HepG2 (cell line): ENCODE results near the gene PHACTR1. TPM values are rescaled to one million over a fixed set of nuclear protein-coding genes. Genes with fewer than 3 reads are reported as not detected.
A peak's percentile ranks its signal among the peaks of the same experiment; 100 is the strongest.

ENCODE experiments used
- NR3C1 ChIP-seq: sonication (generic); formaldehyde crosslinking; IDR thresholded peaks from 2 replicates; pipeline ENCODE4 v1.4.0; 2020; ENCODE audit warnings: missing genetic modification reagents
- NRL ChIP-seq: sonication (generic); formaldehyde crosslinking; IDR thresholded peaks from 2 replicates; pipeline ENCODE4 v1.5.0; 2020; ENCODE audit warnings: missing genetic modification reagents, mild to moderate bottlenecking, moderate library complexity, borderline replicate concordance
- PLRG1 ChIP-seq: fragments of 450-650 bp; conservative IDR thresholded peaks from 2 replicates; pipeline ENCODE4 v1.6.1; 2016
- SOX6 ChIP-seq, 2 experiments: fragments of 450-650 bp in 1 of 2; sonication (generic) in 1 of 2; formaldehyde crosslinking in 1 of 2; IDR thresholded peaks; 2 replicates each; pipeline versions ENCODE4 v1.4.0 to v1.6.1; 2017 to 2020; ENCODE audit warnings: antibody characterized with exemption in 1 of 2, mild to moderate bottlenecking in 1 of 2, missing genetic modification reagents in 1 of 2
- TBL1XR1 ChIP-seq: fragments of 150-350 bp; IDR thresholded peaks from 2 replicates; pipeline ENCODE4 v1.6.1; 2014; ENCODE audit warnings: borderline replicate concordance, low read length; ENCODE audit not compliant: partially characterized antibody
- TCF7 ChIP-seq: sonication (generic); IDR thresholded peaks from 2 replicates; pipeline ENCODE4 v1.6.1; 2016; ENCODE audit warnings: antibody characterized with exemption, low read depth
- TSC22D2 ChIP-seq: sonication (generic); formaldehyde crosslinking; IDR thresholded peaks from 2 replicates; pipeline ENCODE4 v1.5.1; 2020; ENCODE audit warnings: missing genetic modification reagents, mild to moderate bottlenecking, borderline replicate concordance
- ZNF264 ChIP-seq: sonication (generic); formaldehyde crosslinking; IDR thresholded peaks from 2 replicates; pipeline ENCODE4 v1.4.0; 2020; ENCODE audit warnings: missing genetic modification reagents
- ZNF367 ChIP-seq: sonication (generic); formaldehyde crosslinking; IDR thresholded peaks from 2 replicates; pipeline ENCODE4 v1.4.0; 2020; ENCODE audit warnings: missing genetic modification reagents, borderline replicate concordance
- ZNF563 ChIP-seq: sonication (generic); formaldehyde crosslinking; IDR thresholded peaks from 2 replicates; pipeline ENCODE4 v1.8.0; 2022; ENCODE audit warnings: mild to moderate bottlenecking, moderate library complexity, missing genetic modification reagents
- polyA plus RNA-seq, 8 experiments: library from polyadenylated mRNA; depleted of rRNA in 3 of 8; stranded (reverse) in 7 of 8; unstranded in 1 of 8; fragments of >200 nt; fragmentation: Illumina TruSeq in 4 of 8; extraction: Trizol in 4 of 8; gene quantifications; 2 replicates each; pipeline versions ENCODE4 v1.2.1 to v1.2.3, GENCODE V29; 2011 to 2016; ENCODE audit warnings: low read depth in 4 of 8, missing spikeins in 1 of 8, mixed read lengths in 1 of 8; ENCODE audit not compliant: insufficient read depth in 1 of 8
- total RNA-seq, 5 experiments: library from RNA; depleted of rRNA; stranded (reverse); fragments of >200 nt; fragmentation: Illumina TruSeq; extraction: Trizol; gene quantifications; 2 replicates each; pipeline ENCODE4 v1.2.3, GENCODE V29; 2016; ENCODE audit warnings: low read depth in 1 of 5
- TF ChIP-seq, protein P1 (sequence below): sonication (generic); formaldehyde crosslinking; IDR thresholded peaks from 2 replicates; pipeline ENCODE4 v1.8.0; 2022; ENCODE audit warnings: low read depth, missing genetic modification reagents
- TF ChIP-seq, protein P2 (sequence below): sonication (generic); formaldehyde crosslinking; conservative IDR thresholded peaks from 2 replicates; pipeline ENCODE4 v1.8.0; 2022; ENCODE audit warnings: mild to moderate bottlenecking, moderate library complexity, missing genetic modification reagents
- TF ChIP-seq, protein P3 (sequence below): sonication (generic); formaldehyde crosslinking; IDR thresholded peaks from 2 replicates; pipeline ENCODE4 v1.4.0; 2020; ENCODE audit warnings: low read depth, mild to moderate bottlenecking, missing genetic modification reagents
- TF ChIP-seq, protein P4 (sequence below): IDR thresholded peaks from 2 replicates; pipeline ENCODE4 v1.6.1; 2016
- TF ChIP-seq, protein P5 (sequence below): sonication (generic); formaldehyde crosslinking; conservative IDR thresholded peaks from 2 replicates; pipeline ENCODE4 v1.8.0; 2022; ENCODE audit warnings: missing genetic modification reagents
- TF ChIP-seq, protein P6 (sequence below): IDR thresholded peaks from 2 replicates; pipeline ENCODE4 v1.6.1; 2018; ENCODE audit warnings: missing genetic modification reagents
- TF ChIP-seq, protein P7 (sequence below): IDR thresholded peaks from 2 replicates; pipeline ENCODE4 v1.6.1; 2016; ENCODE audit warnings: missing genetic modification reagents, missing compliant biosample characterization
- TF ChIP-seq, protein P8 (sequence below): IDR thresholded peaks from 2 replicates; pipeline ENCODE4 v1.6.1; 2016; ENCODE audit warnings: missing compliant biosample characterization, missing genetic modification reagents, borderline replicate concordance

The PHACTR1 gene
- total and polyA plus RNA-seq, 2 of the 13 experiments (the other 11 are each of a cell fraction or from before 2014, with no cell fraction given), result 0.09 TPM; not detected in 1

DNA sequence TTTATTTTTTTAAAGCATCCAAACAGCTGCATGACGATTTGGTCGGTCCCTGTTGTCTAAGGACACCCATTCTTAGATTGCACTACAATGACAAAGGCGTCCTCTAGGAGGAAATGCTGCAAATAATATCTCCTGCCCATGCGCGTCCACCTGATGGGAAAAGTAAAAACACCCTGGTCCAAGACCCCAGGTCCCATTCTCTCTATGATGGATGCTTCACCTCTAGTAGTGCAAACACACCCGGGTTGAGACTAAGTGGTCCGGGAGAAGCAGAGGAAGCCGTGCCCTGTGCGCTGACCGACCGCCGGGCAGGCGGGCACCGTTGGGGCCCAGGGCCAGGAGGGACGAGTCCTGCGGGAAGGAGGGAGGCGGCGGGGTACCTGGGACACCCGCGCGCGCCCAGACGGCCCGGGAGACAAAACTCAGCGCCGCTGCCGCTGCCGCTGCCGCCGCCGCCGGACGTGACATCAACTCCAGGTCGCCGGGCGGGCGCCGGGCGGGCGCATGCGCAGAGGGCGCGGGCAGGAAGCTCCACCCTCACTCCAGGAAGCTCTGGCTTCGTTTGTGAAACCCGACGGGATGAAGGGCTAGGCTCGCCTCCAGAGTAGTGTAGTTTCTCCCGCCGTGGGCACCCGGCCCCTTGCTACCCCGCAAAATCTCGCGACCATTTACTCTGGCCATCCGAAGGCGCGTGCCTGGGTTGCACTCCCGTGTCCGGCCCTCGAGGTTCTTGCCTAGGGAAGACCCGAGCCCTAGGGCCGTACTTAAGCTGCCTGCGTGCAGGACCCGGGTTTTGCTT is 611.7 kb downstream of the PHACTR1 start, which contains the start of gene TBC1D7 (continued):
- no peak for TF ChIP-seq TBL1XR1
- peak; percentile 97 for TF ChIP-seq NRL (CRISPR knock-in tag)
- TF ChIP-seq PLRG1, result no peak
- peak; percentile 73; the same call in 1 of the 2 replicates for TF ChIP-seq TSC22D2 (CRISPR knock-in tag)
- TF ChIP-seq TCF7, result no peak; the same call in 1 of the 2 replicates
- TF ChIP-seq, protein P1, sequence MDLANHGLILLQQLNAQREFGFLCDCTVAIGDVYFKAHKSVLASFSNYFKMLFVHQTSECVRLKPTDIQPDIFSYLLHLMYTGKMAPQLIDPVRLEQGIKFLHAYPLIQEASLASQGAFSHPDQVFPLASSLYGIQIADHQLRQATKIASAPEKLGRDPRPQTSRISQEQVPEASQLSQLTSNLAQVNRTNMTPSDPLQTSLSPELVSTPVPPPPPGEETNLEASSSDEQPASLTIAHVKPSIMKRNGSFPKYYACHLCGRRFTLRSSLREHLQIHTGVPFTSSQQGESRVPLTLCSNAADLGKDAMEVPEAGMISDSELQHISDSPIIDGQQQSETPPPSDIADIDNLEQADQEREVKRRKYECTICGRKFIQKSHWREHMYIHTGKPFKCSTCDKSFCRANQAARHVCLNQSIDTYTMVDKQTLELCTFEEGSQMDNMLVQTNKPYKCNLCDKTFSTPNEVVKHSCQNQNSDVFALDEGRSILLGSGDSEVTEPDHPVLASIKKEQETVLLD, result 0 out of 2 replicates have a peak, but pooled peaks have one; percentile 41
- TF ChIP-seq SOX6 (IDR thresholded peaks at IDR 0.05), result no peak
- TF ChIP-seq SOX6 (CRISPR knock-in tag; IDR thresholded peaks at IDR 0.05), result no peak; the same call in 1 of the 2 replicates
- TF ChIP-seq, protein P2, sequence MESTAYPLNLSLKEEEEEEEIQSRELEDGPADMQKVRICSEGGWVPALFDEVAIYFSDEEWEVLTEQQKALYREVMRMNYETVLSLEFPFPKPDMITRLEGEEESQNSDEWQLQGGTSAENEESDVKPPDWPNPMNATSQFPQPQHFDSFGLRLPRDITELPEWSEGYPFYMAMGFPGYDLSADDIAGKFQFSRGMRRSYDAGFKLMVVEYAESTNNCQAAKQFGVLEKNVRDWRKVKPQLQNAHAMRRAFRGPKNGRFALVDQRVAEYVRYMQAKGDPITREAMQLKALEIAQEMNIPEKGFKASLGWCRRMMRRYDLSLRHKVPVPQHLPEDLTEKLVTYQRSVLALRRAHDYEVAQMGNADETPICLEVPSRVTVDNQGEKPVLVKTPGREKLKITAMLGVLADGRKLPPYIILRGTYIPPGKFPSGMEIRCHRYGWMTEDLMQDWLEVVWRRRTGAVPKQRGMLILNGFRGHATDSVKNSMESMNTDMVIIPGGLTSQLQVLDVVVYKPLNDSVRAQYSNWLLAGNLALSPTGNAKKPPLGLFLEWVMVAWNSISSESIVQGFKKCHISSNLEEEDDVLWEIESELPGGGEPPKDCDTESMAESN (CRISPR knock-in tag), result peak; percentile 31
- TF ChIP-seq ZNF563 (CRISPR knock-in tag), result 0 out of 2 replicates have a peak, but pooled peaks have one; percentile 35
- TF ChIP-seq, protein P3, sequence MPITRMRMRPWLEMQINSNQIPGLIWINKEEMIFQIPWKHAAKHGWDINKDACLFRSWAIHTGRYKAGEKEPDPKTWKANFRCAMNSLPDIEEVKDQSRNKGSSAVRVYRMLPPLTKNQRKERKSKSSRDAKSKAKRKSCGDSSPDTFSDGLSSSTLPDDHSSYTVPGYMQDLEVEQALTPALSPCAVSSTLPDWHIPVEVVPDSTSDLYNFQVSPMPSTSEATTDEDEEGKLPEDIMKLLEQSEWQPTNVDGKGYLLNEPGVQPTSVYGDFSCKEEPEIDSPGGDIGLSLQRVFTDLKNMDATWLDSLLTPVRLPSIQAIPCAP (CRISPR knock-in tag), result no peak
- TF ChIP-seq, protein P4, sequence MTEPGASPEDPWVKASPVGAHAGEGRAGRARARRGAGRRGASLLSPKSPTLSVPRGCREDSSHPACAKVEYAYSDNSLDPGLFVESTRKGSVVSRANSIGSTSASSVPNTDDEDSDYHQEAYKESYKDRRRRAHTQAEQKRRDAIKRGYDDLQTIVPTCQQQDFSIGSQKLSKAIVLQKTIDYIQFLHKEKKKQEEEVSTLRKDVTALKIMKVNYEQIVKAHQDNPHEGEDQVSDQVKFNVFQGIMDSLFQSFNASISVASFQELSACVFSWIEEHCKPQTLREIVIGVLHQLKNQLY, result no peak
- TF ChIP-seq, protein P5, sequence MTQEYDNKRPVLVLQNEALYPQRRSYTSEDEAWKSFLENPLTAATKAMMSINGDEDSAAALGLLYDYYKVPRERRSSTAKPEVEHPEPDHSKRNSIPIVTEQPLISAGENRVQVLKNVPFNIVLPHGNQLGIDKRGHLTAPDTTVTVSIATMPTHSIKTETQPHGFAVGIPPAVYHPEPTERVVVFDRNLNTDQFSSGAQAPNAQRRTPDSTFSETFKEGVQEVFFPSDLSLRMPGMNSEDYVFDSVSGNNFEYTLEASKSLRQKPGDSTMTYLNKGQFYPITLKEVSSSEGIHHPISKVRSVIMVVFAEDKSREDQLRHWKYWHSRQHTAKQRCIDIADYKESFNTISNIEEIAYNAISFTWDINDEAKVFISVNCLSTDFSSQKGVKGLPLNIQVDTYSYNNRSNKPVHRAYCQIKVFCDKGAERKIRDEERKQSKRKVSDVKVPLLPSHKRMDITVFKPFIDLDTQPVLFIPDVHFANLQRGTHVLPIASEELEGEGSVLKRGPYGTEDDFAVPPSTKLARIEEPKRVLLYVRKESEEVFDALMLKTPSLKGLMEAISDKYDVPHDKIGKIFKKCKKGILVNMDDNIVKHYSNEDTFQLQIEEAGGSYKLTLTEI, result no peak
- no peak for TF ChIP-seq ZNF367 (CRISPR knock-in tag)
- TF ChIP-seq, protein P6, sequence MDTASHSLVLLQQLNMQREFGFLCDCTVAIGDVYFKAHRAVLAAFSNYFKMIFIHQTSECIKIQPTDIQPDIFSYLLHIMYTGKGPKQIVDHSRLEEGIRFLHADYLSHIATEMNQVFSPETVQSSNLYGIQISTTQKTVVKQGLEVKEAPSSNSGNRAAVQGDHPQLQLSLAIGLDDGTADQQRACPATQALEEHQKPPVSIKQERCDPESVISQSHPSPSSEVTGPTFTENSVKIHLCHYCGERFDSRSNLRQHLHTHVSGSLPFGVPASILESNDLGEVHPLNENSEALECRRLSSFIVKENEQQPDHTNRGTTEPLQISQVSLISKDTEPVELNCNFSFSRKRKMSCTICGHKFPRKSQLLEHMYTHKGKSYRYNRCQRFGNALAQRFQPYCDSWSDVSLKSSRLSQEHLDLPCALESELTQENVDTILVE, result peak; percentile 54; the same call in 1 of the 2 replicates
- TF ChIP-seq ZNF264 (CRISPR knock-in tag), result peak; percentile 33; the same call in 1 of the 2 replicates
- TF ChIP-seq, protein P7, sequence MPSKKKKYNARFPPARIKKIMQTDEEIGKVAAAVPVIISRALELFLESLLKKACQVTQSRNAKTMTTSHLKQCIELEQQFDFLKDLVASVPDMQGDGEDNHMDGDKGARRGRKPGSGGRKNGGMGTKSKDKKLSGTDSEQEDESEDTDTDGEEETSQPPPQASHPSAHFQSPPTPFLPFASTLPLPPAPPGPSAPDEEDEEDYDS (CRISPR knock-in tag), result peak; percentile 32; the same call in 1 of the 2 replicates
- 0 out of 2 replicates have a peak, but pooled peaks have one; percentile 75 for TF ChIP-seq NR3C1 (CRISPR knock-in tag)
- TF ChIP-seq, protein P8, sequence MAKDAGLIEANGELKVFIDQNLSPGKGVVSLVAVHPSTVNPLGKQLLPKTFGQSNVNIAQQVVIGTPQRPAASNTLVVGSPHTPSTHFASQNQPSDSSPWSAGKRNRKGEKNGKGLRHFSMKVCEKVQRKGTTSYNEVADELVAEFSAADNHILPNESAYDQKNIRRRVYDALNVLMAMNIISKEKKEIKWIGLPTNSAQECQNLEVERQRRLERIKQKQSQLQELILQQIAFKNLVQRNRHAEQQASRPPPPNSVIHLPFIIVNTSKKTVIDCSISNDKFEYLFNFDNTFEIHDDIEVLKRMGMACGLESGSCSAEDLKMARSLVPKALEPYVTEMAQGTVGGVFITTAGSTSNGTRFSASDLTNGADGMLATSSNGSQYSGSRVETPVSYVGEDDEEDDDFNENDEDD (CRISPR knock-in tag), result peak; percentile 57; the same call in 1 of the 2 replicates
